HG03095 (cell line): ENCODE results near the gene CUBN.
"Not testable (repeated sequence)": the region's sequence is repeated elsewhere in the genome, so short reads cannot be mapped to it uniquely, and the experiment has no call there.

Source experiments
- ATAC-seq: cut with Tn5 transposase; IDR thresholded peaks from one replicate; pipeline ENCODE4 v1.9.1; 2021; ENCODE audit warnings: moderate library complexity; ENCODE audit not compliant: unreplicated experiment

CUBN gene

GRCh38 chr10:17019696-17020095 lies 109.9 kb downstream of the CUBN start:
- no peak for ATAC-seq

GRCh38 chr10:17013131-17013983 lies 116.3 kb downstream of the CUBN start:
- not testable (repeated sequence) for ATAC-seq

GRCh38 chr10:17012731-17013130 lies 116.9 kb downstream of the CUBN start:
- ATAC-seq = not testable (repeated sequence)

GRCh38 chr10:17010363-17011145 lies 119.1 kb downstream of the CUBN start:
- no peak for ATAC-seq

GRCh38 chr10:17009212-17009700 lies 120.4 kb downstream of the CUBN start:
- ATAC-seq = no peak

GRCh38 chr10:17007418-17007770 lies 122.2 kb downstream of the CUBN start:
- ATAC-seq = no peak

GRCh38 chr10:17006631-17007417 lies 122.8 kb downstream of the CUBN start:
- no peak for ATAC-seq

- ATAC-seq = no peak
Measured at GRCh38 chr10:17005621-17006566, 123.7 kb downstream of the CUBN start.

GRCh38 chr10:17004801-17005380 lies 124.7 kb downstream of the CUBN start:
- no peak for ATAC-seq

- no peak for ATAC-seq
Measured at GRCh38 chr10:17003651-17004286, 125.8 kb downstream of the CUBN start.

GRCh38 chr10:17003151-17003550 lies 126.5 kb downstream of the CUBN start:
- ATAC-seq = no peak

GRCh38 chr10:17001961-17002749 lies 127.5 kb downstream of the CUBN start:
- ATAC-seq = peak; percentile 71

GRCh38 chr10:17001297-17001744 lies 128.3 kb downstream of the CUBN start:
- no peak for ATAC-seq

GRCh38 chr10:16999665-17000451 lies 129.8 kb downstream of the CUBN start:
- ATAC-seq = no peak

GRCh38 chr10:16996530-16996964 lies 133.1 kb downstream of the CUBN start:
- ATAC-seq = no peak

- ATAC-seq = no peak
Measured at GRCh38 chr10:16995867-16996529, 133.6 kb downstream of the CUBN start.

GRCh38 chr10:16993186-16993585 lies 136.4 kb downstream of the CUBN start:
- ATAC-seq = no peak
